NCI-H2196 (cell line): ENCODE results near the gene CLDN19.

Experiments used
- DNase-seq: peaks from one replicate; lab custom pipeline; 2025; ENCODE audit not compliant: unreplicated experiment; lab: John Stamatoyannopoulos, UW

CLDN19 gene, protein sequence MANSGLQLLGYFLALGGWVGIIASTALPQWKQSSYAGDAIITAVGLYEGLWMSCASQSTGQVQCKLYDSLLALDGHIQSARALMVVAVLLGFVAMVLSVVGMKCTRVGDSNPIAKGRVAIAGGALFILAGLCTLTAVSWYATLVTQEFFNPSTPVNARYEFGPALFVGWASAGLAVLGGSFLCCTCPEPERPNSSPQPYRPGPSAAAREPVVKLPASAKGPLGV

DNA sequence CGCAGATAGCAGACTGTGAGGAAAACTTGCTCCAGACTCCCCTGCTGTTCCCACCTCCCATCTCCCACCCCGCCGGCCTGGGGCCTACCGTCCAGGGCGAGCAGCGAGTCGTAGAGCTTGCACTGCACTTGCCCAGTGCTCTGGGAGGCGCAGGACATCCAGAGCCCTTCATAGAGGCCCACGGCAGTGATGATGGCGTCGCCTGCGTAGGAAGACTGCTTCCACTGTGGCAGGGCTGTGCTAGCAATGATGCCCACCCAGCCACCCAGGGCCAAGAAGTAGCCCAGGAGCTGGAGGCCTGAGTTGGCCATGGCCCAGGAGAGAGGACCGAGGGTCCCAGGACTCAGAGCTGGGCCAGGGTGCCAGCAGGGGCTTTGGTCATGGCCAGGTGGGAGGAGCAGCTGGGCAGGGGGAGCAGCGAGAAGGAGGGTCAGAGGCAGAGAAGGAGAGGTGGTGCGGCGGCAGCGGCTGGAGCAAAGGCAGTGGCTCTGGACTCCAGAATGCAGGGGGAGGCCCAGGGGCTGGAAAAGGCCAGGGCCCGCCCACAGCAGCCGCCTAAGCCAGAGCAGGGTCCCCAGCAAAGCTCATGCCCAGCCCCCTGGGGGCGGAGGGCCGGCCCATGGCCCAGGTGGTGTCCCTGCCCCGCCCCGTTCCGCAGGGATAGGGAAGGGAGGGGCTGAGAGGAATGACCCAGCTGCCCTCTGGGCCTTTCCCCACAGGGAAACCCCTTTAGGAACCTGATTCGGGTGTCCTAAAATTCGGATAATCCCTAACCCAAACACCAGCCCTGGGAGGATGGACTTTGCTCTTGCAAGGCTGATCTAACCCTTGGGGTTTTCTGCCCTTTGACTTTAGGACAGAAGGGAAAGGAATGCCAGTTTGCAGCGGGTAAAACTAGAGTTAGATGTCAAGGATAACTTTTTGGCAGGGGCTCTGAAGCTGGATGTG is at the start of gene CLDN19:
TSS of gene CLDN19 (minus strand) at position 484 of the 948 bp plus-strand sequence. CDS start at position 311, 173 bp downstream.
- DNase-seq = no peak

DNA sequence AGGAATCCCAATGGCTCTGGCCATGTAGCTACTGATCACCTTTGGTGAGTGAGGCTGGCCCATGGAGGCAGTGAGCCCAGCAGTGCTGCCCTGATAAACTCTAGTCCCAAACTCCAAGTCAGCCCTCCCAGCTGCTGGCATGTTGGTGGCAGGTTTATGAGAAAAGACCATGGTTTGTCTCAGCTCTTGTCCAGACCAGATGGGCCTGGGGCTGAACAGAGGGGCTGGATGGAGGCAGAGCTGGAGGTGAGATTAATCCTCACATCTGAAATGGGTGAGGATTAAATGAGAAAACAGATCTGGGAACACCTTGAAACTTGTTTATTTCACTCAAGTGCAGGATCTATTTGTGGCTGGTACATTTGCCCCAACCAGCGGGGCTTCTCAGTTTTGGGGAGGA is 48.0 kb upstream of the CLDN19 start:
- DNase-seq = no peak

GRCh38 chr1:42786097-42786496 is 46.1 kb upstream of the CLDN19 start:
- no peak for DNase-seq

DNA sequence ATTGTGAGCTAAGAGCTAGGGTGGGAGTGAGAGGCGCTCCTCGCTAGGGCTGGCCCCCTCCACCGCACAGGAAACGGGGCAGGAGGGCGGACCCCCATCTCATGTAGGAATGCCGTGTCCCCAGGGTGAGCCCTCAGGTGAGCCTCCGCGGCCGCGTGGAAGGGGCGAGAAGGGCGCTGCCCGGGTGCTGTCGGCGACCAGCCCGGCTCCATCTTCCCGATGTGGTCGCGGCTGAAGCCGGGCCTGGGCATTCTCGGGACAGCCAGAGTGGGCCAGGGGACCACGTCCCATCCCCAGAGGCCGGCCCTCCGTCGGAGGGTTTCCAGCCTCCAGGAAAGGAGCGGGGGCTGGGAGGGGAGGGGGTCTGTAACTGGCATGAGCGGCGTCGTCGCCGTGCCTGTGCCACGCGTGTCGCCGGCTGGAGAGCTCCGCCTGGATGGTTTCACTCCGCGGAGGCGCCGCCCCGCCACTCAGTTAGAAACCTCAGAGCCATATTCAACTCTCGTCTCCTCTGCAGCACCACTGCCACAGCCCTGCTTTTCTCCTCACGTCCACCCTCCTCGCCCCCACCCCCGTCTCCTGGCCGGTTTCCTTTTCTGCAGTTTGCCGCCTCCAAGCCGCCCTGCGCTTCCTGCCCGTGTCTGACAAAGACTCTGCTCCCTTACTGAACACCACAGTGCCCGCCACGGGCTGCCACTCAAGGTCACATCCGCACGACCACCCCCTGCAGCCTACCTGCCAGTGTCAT is 45.1 kb upstream of the CLDN19 start, which contains the start of gene TMEM269:
TSS of gene TMEM269 (plus strand) at position 46 of the 748 bp plus-strand sequence. CDS start 4,903 bp downstream, outside the sequence.
- no peak for DNase-seq

DNA sequence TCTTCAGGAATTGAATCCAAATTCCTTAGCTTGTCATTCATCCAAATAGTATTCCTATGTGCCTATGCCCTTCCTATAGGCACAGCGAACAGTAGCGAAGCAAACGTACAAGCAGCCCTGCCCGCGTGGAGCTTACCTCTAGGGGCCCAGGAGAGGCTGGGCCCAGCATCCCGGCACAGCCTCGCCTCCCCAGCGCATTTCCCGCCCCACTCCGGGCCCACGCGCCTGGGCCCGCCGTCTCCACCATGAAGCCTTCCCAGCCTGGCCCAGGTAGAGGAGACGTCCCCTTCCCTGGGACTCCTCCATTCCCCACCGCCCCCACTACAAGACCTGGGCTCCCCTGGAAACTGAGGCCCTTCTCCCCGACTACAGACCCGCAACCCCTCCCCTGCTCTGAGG is 44.5 kb upstream of the CLDN19 start:
- DNase-seq = no peak

DNA sequence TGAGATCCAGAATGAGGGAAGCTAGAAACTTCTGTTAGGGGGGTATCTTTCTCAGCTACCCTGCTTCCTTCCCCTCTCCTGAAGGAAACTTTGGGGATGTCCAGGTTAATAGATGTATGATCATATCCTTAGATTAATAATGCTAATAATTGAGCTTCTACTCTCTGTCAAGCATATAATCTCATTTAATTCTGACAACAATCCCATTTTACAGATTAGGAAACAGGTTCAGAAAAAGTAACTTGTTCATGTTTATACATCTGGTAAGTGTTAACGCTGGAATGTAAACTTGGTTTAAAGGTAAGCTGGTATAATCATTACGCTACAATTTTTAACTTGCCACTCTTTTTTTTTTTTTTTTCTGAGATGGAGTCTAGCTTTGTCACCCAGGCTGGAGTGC is 43.1 kb upstream of the CLDN19 start:
- DNase-seq = no peak

DNA sequence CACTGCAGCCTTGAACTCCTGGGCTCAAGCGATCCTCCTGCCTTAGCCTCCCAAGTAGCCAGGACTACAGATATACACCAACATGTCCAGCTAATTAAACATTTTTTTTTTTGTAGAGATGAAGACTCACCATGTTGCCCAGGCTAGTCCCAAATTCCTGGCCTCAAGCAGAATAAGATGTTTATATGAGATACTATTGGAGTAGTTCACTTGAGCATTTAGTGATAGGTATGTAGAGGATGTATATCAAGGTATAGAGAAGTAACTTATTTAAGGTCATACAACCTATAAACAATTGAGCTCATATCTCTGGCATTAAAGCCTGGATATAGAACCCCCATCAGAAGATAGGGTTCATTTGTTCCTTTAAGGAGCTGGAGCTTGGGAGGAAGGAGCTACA is 40.1 kb upstream of the CLDN19 start:
- no peak for DNase-seq

- DNase-seq = no peak
Measured at GRCh38 chr1:42779725-42780124, 39.7 kb upstream of the CLDN19 start.

- DNase-seq = peak; percentile 62
Measured at GRCh38 chr1:42777852-42778251, 37.8 kb upstream of the CLDN19 start.

GRCh38 chr1:42776502-42776901 is 36.5 kb upstream of the CLDN19 start:
- DNase-seq = no peak

DNA sequence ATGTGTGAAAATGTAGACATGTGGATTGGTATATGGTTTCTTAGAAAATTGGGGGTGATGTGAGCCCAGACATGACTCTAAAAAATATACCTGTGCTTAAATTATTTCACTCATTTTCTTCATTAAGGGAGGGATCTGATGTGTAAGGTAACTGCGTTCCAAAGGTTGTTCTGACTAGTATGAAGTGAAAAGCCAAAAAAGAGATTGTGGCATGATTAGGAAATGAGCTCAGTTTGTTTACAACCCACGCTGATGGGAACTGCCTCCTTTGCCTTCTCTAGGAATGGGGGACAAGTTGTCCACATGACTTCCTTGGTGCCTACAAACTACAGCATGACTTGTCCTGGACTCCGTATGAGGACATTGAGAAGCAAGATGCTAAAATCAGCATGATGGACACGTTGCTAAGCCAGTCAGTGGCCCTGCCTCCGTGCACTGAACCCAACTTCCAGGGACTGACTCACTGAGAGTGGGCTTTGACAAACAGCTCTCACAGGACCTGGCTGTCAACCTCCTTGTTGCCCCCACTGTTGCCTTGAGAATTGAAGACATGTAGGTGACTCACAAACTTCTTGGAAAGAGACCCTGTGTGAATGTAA is 35.0 kb upstream of the CLDN19 start:
- no peak for DNase-seq

GRCh38 chr1:42773420-42773819 is 33.4 kb upstream of the CLDN19 start:
- DNase-seq = no peak

DNA sequence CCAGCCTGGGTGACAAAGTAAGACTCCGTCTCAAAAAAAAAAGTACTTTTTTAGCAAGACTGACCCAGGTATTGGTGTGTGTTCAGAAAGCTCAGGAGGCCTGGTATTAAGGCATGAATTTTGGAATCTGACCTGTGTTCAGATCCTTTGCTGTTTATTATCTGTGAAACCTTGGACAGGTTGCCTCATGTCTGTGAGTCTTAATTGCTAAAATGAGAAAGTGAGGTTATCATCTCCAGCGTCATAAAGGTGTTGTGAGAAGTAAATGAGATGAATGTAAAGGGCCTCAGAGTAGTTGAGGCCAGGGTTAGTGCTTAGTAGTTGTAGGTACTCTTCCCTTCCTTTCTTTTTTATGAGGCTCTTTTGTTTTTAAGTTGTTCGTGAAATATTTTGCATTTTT is 29.8 kb upstream of the CLDN19 start:
- DNase-seq = no peak

DNA sequence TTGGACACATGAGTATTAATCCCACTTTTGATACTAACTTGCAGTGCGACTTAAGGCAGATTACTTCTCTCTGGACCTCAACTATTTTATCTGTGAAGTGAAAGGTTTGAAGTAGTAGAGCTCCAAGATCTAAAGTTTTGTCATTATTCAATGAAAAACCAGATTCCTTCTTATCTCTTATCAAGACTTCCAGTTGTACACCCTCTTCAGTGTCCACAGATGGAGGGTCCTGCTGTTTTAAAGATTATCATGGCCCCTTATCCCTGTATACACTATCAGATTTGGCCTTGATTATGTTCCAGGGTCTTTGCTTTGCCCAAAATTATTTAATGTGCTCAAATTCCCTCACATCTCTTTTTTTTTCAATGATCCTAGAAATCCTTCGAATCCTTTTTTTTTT is 28.1 kb upstream of the CLDN19 start:
- no peak for DNase-seq

DNA sequence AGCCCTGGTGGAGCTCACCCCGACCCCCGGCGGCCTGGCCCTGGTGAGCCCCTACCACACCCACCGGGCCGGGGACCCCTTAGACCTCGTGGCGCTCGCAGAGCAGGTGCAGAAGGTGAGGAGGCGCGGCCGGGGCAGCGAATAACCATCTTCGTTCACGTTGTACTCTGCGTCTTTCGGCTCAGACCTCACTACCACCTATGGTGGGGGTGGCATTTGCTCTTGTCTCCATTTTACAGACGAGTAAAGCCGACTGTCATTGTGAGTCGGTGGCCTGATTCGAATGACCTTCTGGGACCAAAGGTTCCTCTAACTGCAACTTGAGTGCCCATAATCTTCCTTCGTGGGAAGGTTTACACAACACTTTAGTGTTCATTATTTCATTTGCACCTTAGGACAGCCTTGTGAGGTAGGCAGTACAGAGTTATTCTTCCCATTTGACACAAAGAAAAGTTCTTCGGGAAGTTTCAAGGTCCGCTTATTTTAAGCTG is 27.5 kb upstream of the CLDN19 start:
- no peak for DNase-seq

DNA sequence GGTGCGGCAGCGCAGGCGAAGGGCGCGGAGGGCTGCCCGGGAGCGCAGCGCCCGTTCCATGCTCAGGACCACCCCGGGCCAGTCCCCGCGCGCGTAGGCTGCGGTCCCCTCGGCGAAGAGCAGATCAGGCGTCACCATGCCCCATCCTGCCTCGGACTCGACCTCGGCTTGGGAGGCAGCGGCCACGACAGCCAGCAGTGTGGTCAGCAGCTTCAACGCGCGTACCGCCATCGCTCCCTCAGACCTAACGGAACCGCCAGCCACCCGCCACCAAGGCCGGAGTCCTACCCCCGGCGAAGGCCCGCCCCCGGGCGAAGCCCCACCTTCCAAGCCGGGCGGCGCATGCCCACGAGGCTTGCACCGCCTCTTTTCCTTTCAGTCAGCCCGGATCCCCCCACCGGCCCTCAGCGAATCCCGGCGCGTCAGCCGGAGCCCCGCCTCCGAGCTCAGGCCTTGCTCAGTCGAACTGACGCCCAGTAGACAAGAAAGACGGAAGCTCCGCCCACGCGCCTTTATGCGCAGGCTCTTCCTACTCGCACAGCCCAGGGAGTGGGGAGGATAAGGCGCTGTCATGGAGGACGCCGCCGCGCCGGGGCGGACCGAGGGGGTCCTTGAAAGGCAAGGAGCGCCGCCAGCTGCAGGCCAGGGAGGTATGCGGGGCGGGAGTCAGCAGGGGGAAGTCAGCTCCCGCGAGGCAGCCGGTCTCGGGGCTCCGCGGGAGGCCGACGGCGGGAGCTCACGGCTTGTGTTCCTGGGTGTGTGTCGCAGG is 26.9 kb upstream of the CLDN19 start, which contains the start of the genes C1orf50 and P3H1:
TSS of gene C1orf50 (plus strand) at position 509 of the 769 bp plus-strand sequence. CDS start at position 572, 63 bp downstream.
TSS of gene P3H1 (minus strand) at position 288 of the 769 bp plus-strand sequence. CDS start at position 231, 57 bp downstream.
- DNase-seq = peak; percentile 99

- peak; percentile 32 for DNase-seq
Measured at GRCh38 chr1:42765832-42766740, 26.1 kb upstream of the CLDN19 start.

GRCh38 chr1:42765269-42765668 is 25.2 kb upstream of the CLDN19 start:
- DNase-seq = no peak

DNA sequence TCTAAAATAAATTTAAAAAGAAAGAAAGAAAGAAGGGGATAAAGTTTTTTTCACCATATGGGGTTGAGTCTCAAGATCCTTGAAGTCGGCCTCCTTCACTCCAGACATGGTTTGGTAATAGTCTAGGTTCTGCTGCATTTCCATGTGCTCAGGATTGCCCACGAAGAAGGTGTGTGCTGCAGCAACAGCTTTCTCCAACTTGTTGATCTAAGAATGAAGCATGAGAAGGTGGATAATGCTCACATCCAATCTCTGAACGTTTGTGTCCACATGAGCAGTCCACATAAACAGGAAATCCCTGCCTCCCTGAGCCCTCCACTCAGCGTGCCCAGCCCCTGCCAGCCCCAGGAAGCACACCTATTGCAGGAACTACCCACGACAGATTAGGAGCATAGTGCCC is 22.2 kb upstream of the CLDN19 start:
- no peak for DNase-seq
